Measurements from ENCODE around the gene RTBDN. TPM values are rescaled to one million over a fixed set of nuclear protein-coding genes. Genes with fewer than 3 reads are reported as not detected.

RTBDN gene
- total RNA-seq, 1 experiment from 2014 or later = 25.1 TPM

DNA sequence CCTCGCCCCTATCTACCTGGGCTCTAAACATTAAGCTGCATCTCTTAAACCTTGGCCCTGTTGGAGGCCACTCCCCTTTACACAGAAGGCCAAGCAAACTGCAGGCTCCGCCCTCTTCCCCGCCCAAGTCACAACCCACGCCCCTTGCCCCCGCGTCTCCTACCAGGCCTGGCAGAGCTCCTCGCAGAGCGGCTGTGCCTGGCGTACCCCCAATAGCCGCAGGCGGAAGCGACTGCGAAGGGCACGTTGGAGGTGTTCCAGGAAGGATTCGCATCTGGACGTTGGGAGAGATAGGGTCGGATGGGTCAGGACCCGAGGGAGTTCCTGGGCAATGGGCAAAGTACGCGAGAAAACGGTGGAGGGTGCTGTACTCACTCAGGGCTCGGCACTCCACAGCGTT is 5.9 kb downstream of the RTBDN start:
- ChIA-PET CTCF (interaction anchor here (1.3 kb wide), 1 partner anchor 9 kb away, joined by 4 read pairs; no protein-coding TSS in a partner anchor), POLR2A (no interaction called here)
- ATAC-seq = peak; percentile 41

More for the DNA sequence above, 5.9 kb downstream of the RTBDN start:
- no peak for TF ChIP-seq SP1 (IDR thresholded peaks at IDR 0.05; ENCODE audit: low read depth)
- TF ChIP-seq SRF (IDR thresholded peaks at IDR 0.05; ENCODE audit: low read depth) = no peak
- TF ChIP-seq CEBPB (IDR thresholded peaks at IDR 0.05; ENCODE audit: low read depth) = no peak
- TF ChIP-seq, protein P1, sequence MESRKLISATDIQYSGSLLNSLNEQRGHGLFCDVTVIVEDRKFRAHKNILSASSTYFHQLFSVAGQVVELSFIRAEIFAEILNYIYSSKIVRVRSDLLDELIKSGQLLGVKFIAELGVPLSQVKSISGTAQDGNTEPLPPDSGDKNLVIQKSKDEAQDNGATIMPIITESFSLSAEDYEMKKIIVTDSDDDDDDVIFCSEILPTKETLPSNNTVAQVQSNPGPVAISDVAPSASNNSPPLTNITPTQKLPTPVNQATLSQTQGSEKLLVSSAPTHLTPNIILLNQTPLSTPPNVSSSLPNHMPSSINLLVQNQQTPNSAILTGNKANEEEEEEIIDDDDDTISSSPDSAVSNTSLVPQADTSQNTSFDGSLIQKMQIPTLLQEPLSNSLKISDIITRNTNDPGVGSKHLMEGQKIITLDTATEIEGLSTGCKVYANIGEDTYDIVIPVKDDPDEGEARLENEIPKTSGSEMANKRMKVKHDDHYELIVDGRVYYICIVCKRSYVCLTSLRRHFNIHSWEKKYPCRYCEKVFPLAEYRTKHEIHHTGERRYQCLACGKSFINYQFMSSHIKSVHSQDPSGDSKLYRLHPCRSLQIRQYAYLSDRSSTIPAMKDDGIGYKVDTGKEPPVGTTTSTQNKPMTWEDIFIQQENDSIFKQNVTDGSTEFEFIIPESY (IDR thresholded peaks at IDR 0.05; ENCODE audit: extremely low read depth, insufficient replicate concordance, low read length) = no peak
- TF ChIP-seq POLR2A (IDR thresholded peaks at IDR 0.05; ENCODE audit: borderline replicate concordance, extremely low read depth, insufficient read depth, insufficient read length) = no peak
- TF ChIP-seq, protein P2, sequence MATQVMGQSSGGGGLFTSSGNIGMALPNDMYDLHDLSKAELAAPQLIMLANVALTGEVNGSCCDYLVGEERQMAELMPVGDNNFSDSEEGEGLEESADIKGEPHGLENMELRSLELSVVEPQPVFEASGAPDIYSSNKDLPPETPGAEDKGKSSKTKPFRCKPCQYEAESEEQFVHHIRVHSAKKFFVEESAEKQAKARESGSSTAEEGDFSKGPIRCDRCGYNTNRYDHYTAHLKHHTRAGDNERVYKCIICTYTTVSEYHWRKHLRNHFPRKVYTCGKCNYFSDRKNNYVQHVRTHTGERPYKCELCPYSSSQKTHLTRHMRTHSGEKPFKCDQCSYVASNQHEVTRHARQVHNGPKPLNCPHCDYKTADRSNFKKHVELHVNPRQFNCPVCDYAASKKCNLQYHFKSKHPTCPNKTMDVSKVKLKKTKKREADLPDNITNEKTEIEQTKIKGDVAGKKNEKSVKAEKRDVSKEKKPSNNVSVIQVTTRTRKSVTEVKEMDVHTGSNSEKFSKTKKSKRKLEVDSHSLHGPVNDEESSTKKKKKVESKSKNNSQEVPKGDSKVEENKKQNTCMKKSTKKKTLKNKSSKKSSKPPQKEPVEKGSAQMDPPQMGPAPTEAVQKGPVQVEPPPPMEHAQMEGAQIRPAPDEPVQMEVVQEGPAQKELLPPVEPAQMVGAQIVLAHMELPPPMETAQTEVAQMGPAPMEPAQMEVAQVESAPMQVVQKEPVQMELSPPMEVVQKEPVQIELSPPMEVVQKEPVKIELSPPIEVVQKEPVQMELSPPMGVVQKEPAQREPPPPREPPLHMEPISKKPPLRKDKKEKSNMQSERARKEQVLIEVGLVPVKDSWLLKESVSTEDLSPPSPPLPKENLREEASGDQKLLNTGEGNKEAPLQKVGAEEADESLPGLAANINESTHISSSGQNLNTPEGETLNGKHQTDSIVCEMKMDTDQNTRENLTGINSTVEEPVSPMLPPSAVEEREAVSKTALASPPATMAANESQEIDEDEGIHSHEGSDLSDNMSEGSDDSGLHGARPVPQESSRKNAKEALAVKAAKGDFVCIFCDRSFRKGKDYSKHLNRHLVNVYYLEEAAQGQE (IDR thresholded peaks at IDR 0.05; ENCODE audit: low read depth) = no peak
- TF ChIP-seq, protein P3, sequence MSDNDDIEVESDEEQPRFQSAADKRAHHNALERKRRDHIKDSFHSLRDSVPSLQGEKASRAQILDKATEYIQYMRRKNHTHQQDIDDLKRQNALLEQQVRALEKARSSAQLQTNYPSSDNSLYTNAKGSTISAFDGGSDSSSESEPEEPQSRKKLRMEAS (IDR thresholded peaks at IDR 0.05) = no peak
- no peak for TF ChIP-seq FOSL1 (IDR thresholded peaks at IDR 0.05; ENCODE audit: low read depth)
- TF ChIP-seq JUND (IDR thresholded peaks at IDR 0.05) = no peak
- TF ChIP-seq CBX3 (IDR thresholded peaks at IDR 0.05; ENCODE audit: low read depth) = no peak
- TF ChIP-seq EZH2 (IDR thresholded peaks at IDR 0.05) = no peak
- TF ChIP-seq ZFX (IDR thresholded peaks at IDR 0.05) = no peak
- no peak for TF ChIP-seq TCF7L2 (IDR thresholded peaks at IDR 0.05; ENCODE audit: borderline replicate concordance, extremely low read depth, insufficient read depth, insufficient read length)
- TF ChIP-seq ELF1 (IDR thresholded peaks at IDR 0.05; ENCODE audit: borderline replicate concordance, low read depth) = no peak
- TF ChIP-seq RAD21 (IDR thresholded peaks at IDR 0.05; ENCODE audit: low read depth) = no peak
- TF ChIP-seq, protein P4, sequence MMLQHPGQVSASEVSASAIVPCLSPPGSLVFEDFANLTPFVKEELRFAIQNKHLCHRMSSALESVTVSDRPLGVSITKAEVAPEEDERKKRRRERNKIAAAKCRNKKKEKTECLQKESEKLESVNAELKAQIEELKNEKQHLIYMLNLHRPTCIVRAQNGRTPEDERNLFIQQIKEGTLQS (IDR thresholded peaks at IDR 0.05) = no peak
- no peak for TF ChIP-seq YY1 (IDR thresholded peaks at IDR 0.05; ENCODE audit: extremely low read depth, insufficient replicate concordance, low read depth, low read length)
- Histone ChIP-seq H4K20me1 (ENCODE audit: insufficient read depth) (no peaks in the 10 kb centered on the region), H3K9me2 (ENCODE audit: insufficient read depth) (no peaks in the 10 kb centered on the region), H3K79me2 (ENCODE audit: insufficient read depth, low read length) (no peaks in the 10 kb centered on the region), H3K9me3 (ENCODE audit: control insufficient read depth in 1 of 2, insufficient read depth in 1 of 2, low read depth in 1 of 2, low read length in 2 of 2) (no peaks in the 10 kb centered on the region), H3K27me3 (ENCODE audit: insufficient read depth, low read length) (no peaks in the 10 kb centered on the region), H3K27ac (ENCODE audit: low read depth, low read length) (no peak overlapping the region), H3K4me3 (replicated peaks in 1 of 2; ENCODE audit: low read depth in 1 of 2, low read length in 2 of 2) (no peak overlapping the region), H2AFZ (ENCODE audit: low read depth, low read length, poor library complexity, severe bottlenecking) (no peak overlapping the region), H3K4me1 (ENCODE audit: control insufficient read depth in 1 of 2, insufficient read depth in 2 of 2, low read length in 2 of 2) (peaks cover 16 to 33% of the 10 kb centered on the region in 2 experiments), H3K9ac (ENCODE audit: low read length) (no peak overlapping the region), H3K4me2 (ENCODE audit: low read length) (no peak overlapping the region), H3K36me3 (ENCODE audit: control insufficient read depth in 1 of 2, insufficient read depth in 2 of 2, low read length in 2 of 2) (no peaks in the 10 kb centered on the region)
- intact Hi-C loops (cut with micrococcal nuclease) = no loop called here
- RAD21 ChIA-PET (ENCODE audit: low non-redundant PET in 1 of 2, low total read pairs in 2 of 2, uncharacterized antibody in 2 of 2, unreplicated experiment in 2 of 2) = no interaction called here
- no TSS peak for BruUV-seq (replicated peaks)
- no peak for DNase-seq (ENCODE audit: low read depth, low spot score)

Data from HCT116 (cell line).